ENCODE data around the gene CACNG8.

CACNG8 gene

DNA sequence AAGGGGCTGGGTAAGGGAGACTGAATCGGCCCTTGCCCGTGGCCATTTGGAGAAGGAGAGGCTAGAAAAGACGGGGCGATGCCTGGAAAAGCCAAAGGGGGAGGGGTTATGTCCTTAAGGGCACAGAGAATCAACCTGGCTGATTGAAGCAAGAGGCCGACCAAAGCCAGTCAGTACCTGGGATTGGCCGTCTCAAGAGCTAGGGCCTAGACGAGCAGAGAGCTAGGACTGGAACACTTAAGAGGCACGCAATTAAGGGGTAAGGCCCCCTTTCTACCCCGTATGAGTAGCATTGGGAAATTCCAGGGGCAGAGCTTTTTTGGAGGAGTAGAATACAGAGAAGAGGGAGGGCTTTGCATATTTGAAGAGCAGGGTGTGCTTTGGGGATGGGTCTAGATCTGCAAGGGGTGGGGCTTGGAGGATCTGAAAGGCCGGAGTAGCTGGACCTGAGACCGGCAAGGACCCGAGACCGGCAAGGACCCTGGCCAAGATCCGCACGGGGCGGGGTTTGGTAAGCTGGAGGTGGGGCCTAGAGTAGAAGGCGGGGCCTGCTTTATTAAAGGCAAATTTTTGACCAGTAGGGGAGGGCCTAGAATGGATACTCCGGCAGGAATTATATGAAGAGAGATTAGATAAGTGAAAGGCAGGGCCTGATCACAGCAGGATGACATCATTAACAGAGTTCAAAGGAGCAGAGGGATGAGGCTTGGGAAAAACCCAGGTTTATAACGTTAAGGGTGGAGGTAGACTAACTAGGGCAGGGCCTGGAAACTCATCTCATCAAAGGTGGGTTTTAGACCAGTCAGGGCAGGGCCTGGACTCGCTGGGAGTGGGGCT, 18.0 kb downstream of the CACNG8 start (continued):
- TF ChIP-seq PRDM4 (tag by site-specific recombination; IDR thresholded peaks at IDR 0.05) (peak; percentile 47; the same call in 1 of the 2 replicates), ZNF561 (tag by site-specific recombination; IDR thresholded peaks at IDR 0.05; ENCODE audit: borderline replicate concordance) (peak; percentile 35; the same call in 1 of the 2 replicates), ZNF660 (tag by site-specific recombination; IDR thresholded peaks at IDR 0.05) (0 out of 2 replicates have a peak, but pooled peaks have one; percentile 38), ZNF37A (tag by site-specific recombination; IDR thresholded peaks at IDR 0.05) (no peak), ZNF155 (tag by site-specific recombination; IDR thresholded peaks at IDR 0.05) (no peak), KLF1 (tag by site-specific recombination; IDR thresholded peaks at IDR 0.05) (peak; percentile 91), ZNF184 (tag by site-specific recombination; IDR thresholded peaks at IDR 0.05) (no peak), ZFP3 (tag by site-specific recombination; IDR thresholded peaks at IDR 0.05; ENCODE audit: low read depth) (no peak), ZEB2 (tag by site-specific recombination; IDR thresholded peaks at IDR 0.05) (peak; percentile 68), ZBTB48 (tag by site-specific recombination; IDR thresholded peaks at IDR 0.05) (peak; percentile 55; the same call in 1 of the 2 replicates), ZNF777 (tag by site-specific recombination; IDR thresholded peaks at IDR 0.05; ENCODE audit: borderline replicate concordance) (peak; percentile 52; the same call in 1 of the 2 replicates), ZNF843 (tag by site-specific recombination; IDR thresholded peaks at IDR 0.05) (no peak), ZNF398 (tag by site-specific recombination; IDR thresholded peaks at IDR 0.05) (peak; percentile 16; the same call in 1 of the 2 replicates), ZNF391 (tag by site-specific recombination; IDR thresholded peaks at IDR 0.05; ENCODE audit: borderline replicate concordance, low read depth) (no peak), ZNF335 (tag by site-specific recombination; conservative IDR thresholded peaks at IDR 0.05) (peak; percentile 61), SP3 (tag by site-specific recombination; IDR thresholded peaks at IDR 0.05) (peak; percentile 80), TCF7L2 (IDR thresholded peaks at IDR 0.05; ENCODE audit: borderline replicate concordance, low read depth, low read length) (peak; percentile 74; the same call in 1 of the 2 replicates), ZNF529 (tag by site-specific recombination; IDR thresholded peaks at IDR 0.05; ENCODE audit: insufficient replicate concordance) (no peak), ZIC2 (tag by site-specific recombination; IDR thresholded peaks at IDR 0.05) (peak; percentile 46), PRDM1 (tag by site-specific recombination; IDR thresholded peaks at IDR 0.05) (peak; percentile 56; the same call in 1 of the 2 replicates), ZBTB20 (tag by site-specific recombination; IDR thresholded peaks at IDR 0.05) (peak; percentile 57), SP2 (tag by site-specific recombination; IDR thresholded peaks at IDR 0.05) (peak; percentile 38), ZNF10 (tag by site-specific recombination; IDR thresholded peaks at IDR 0.05) (peak; percentile 44; the same call in 1 of the 2 replicates), ZBTB17 (tag by site-specific recombination; IDR thresholded peaks at IDR 0.05) (peak; percentile 67)
- TF ChIP-seq, protein P1, sequence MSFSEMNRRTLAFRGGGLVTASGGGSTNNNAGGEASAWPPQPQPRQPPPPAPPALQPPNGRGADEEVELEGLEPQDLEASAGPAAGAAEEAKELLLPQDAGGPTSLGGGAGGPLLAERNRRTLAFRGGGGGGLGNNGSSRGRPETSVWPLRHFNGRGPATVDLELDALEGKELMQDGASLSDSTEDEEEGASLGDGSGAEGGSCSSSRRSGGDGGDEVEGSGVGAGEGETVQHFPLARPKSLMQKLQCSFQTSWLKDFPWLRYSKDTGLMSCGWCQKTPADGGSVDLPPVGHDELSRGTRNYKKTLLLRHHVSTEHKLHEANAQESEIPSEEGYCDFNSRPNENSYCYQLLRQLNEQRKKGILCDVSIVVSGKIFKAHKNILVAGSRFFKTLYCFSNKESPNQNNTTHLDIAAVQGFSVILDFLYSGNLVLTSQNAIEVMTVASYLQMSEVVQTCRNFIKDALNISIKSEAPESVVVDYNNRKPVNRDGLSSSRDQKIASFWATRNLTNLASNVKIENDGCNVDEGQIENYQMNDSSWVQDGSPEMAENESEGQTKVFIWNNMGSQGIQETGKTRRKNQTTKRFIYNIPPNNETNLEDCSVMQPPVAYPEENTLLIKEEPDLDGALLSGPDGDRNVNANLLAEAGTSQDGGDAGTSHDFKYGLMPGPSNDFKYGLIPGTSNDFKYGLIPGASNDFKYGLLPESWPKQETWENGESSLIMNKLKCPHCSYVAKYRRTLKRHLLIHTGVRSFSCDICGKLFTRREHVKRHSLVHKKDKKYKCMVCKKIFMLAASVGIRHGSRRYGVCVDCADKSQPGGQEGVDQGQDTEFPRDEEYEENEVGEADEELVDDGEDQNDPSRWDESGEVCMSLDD (tag by site-specific recombination; IDR thresholded peaks at IDR 0.05), result peak; percentile 50
- TF ChIP-seq, protein P2, sequence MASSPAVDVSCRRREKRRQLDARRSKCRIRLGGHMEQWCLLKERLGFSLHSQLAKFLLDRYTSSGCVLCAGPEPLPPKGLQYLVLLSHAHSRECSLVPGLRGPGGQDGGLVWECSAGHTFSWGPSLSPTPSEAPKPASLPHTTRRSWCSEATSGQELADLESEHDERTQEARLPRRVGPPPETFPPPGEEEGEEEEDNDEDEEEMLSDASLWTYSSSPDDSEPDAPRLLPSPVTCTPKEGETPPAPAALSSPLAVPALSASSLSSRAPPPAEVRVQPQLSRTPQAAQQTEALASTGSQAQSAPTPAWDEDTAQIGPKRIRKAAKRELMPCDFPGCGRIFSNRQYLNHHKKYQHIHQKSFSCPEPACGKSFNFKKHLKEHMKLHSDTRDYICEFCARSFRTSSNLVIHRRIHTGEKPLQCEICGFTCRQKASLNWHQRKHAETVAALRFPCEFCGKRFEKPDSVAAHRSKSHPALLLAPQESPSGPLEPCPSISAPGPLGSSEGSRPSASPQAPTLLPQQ (tag by site-specific recombination; IDR thresholded peaks at IDR 0.05), result peak; percentile 74
- TF ChIP-seq, protein P3, sequence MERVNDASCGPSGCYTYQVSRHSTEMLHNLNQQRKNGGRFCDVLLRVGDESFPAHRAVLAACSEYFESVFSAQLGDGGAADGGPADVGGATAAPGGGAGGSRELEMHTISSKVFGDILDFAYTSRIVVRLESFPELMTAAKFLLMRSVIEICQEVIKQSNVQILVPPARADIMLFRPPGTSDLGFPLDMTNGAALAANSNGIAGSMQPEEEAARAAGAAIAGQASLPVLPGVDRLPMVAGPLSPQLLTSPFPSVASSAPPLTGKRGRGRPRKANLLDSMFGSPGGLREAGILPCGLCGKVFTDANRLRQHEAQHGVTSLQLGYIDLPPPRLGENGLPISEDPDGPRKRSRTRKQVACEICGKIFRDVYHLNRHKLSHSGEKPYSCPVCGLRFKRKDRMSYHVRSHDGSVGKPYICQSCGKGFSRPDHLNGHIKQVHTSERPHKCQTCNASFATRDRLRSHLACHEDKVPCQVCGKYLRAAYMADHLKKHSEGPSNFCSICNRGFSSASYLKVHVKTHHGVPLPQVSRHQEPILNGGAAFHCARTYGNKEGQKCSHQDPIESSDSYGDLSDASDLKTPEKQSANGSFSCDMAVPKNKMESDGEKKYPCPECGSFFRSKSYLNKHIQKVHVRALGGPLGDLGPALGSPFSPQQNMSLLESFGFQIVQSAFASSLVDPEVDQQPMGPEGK (tag by site-specific recombination; IDR thresholded peaks at IDR 0.05), result peak; percentile 50
- TF ChIP-seq, protein P4, sequence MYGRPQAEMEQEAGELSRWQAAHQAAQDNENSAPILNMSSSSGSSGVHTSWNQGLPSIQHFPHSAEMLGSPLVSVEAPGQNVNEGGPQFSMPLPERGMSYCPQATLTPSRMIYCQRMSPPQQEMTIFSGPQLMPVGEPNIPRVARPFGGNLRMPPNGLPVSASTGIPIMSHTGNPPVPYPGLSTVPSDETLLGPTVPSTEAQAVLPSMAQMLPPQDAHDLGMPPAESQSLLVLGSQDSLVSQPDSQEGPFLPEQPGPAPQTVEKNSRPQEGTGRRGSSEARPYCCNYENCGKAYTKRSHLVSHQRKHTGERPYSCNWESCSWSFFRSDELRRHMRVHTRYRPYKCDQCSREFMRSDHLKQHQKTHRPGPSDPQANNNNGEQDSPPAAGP (tag by site-specific recombination; IDR thresholded peaks at IDR 0.05), result peak; percentile 77; the same call in 1 of the 2 replicates

All from HEK293 (cell line).